Stimulated activated CD4-positive, alpha-beta T cell treated with anti-CD3 and anti-CD28 coated beads, Interleukin-15, amount 100 ng/mL, for 48 hours (primary cell): Measurements from ENCODE around the gene NEK4.

Experiments
- DNase-seq, 2 donors: peaks; one replicate each; pipeline ENCODE4 v3.0.0-alpha.2; 2020; ENCODE audit warnings: low read depth in 2 of 2

NEK4 gene

DNA sequence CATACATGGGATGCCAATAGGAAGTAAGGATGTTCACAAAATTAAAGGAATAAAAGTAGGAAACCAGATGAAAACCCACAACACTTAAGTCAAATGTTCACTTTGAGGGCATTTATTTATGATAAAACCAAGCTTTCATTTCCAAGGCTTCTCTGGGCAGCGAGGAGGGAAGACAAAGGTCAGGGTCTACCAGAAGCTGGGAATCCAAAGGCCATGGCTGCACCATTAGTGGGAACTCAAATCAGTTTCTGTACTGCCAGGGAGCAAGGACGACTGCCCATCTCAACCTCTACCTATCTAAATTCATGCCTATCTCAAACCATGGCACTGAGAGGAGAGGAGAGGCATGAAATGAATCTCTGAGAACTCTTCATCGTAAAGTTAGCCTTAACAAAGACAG is 107.6 kb downstream of the NEK4 start:
- no peak for DNase-seq

DNA sequence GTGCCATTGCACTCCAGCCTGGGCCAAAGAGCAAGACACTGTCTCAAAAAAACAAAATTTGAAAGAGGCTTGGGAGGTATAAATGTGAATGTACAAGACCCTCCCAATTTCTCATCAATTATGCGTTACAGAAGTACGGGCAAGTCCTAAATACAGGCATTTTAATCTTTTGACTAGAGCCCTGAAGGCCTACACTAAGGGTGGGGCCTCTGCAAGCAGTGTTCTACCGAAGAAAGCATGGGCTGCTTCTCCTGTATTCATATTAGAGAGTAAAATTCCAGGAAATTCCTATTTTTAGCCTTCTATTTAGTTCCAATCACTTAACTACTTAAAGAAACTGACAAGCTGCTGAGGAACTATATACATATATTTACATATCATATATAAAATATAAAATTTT is 110.7 kb downstream of the NEK4 start:
- no peak for DNase-seq
